Measurements from ENCODE around the gene MYOM1.
A peak's percentile ranks its signal among the peaks of the same experiment; 100 is the strongest.
"Not testable (repeated sequence)": the region's sequence is repeated elsewhere in the genome, so short reads cannot be mapped to it uniquely, and the experiment has no call there.

MYOM1 gene

GRCh38 chr18:3075491-3075890 lies 144.3 kb downstream of the MYOM1 start:
- DNase-seq: no peak

GRCh38 chr18:3074087-3074486 lies 145.7 kb downstream of the MYOM1 start:
- no peak for DNase-seq

- DNase-seq: not testable (repeated sequence)
Observed at GRCh38 chr18:3073353-3073752, 146.4 kb downstream of the MYOM1 start.

- DNase-seq: no peak
Observed at GRCh38 chr18:3071676-3072075, 148.1 kb downstream of the MYOM1 start.

GRCh38 chr18:3069671-3070433 lies 149.9 kb downstream of the MYOM1 start:
- no peak for DNase-seq

GRCh38 chr18:3067722-3068121 lies 152.0 kb downstream of the MYOM1 start:
- DNase-seq: no peak

- no peak for DNase-seq
Observed at GRCh38 chr18:3067165-3067661, 152.6 kb downstream of the MYOM1 start.

- DNase-seq: no peak
Observed at GRCh38 chr18:3066341-3067110, 153.2 kb downstream of the MYOM1 start.

GRCh38 chr18:3063766-3064165 lies 156.0 kb downstream of the MYOM1 start:
- DNase-seq: not testable (repeated sequence)

- DNase-seq: peak; percentile 81
Observed at GRCh38 chr18:3062798-3063680, 156.7 kb downstream of the MYOM1 start.

GRCh38 chr18:3061581-3062312 lies 158.0 kb downstream of the MYOM1 start:
- DNase-seq: peak; percentile 69

GRCh38 chr18:3060667-3061580 lies 158.8 kb downstream of the MYOM1 start:
- peak; percentile 74 for DNase-seq

- DNase-seq: peak; percentile 81
Observed at GRCh38 chr18:3059272-3059671, 160.5 kb downstream of the MYOM1 start.

- peak; percentile 60 for DNase-seq
Observed at GRCh38 chr18:3058328-3059191, 161.2 kb downstream of the MYOM1 start.

- DNase-seq: no peak
Observed at GRCh38 chr18:3057526-3057925, 162.2 kb downstream of the MYOM1 start.

GRCh38 chr18:3056311-3056710 lies 163.5 kb downstream of the MYOM1 start:
- no peak for DNase-seq

GRCh38 chr18:3055816-3056215 lies 164.0 kb downstream of the MYOM1 start:
- DNase-seq: no peak

- DNase-seq: no peak
Observed at GRCh38 chr18:3055186-3055728, 164.5 kb downstream of the MYOM1 start.

- no peak for DNase-seq
Observed at GRCh38 chr18:3054780-3055179, 165.0 kb downstream of the MYOM1 start.

GRCh38 chr18:3054214-3054613 lies 165.6 kb downstream of the MYOM1 start:
- no peak for DNase-seq
